Activated naive CD8-positive, alpha-beta T cell treated with anti-CD3 and anti-CD28 coated beads, Interleukin-2, amount 50 U/mL, for 24 hours (primary cell): ENCODE measurements around the gene IQSEC3.
A peak's percentile ranks its signal among the peaks of the same experiment; 100 is the strongest.

Experiments
- ATAC-seq: fragments of 150-1000 bp; cut with Tn5 transposase; one replicate; pipeline ENCODE4 v1.10.0; 2021
- DNase-seq: peaks from one replicate; pipeline ENCODE4 v3.0.0; 2021
- H3K27ac Mint-ChIP-seq: one replicate; pipeline ENCODE4 v1.8.0; 2021; ENCODE audit warnings: mild to moderate bottlenecking, mixed read lengths
- H3K27me3 Mint-ChIP-seq: one replicate; pipeline ENCODE4 v1.8.0; 2021; ENCODE audit warnings: mixed read lengths
- H3K36me3 Mint-ChIP-seq: one replicate; pipeline ENCODE4 v1.8.0; 2021; ENCODE audit warnings: low read depth, mixed read lengths
- H3K4me1 Mint-ChIP-seq: one replicate; pipeline ENCODE4 v1.8.0; 2021; ENCODE audit warnings: mixed read lengths
- H3K4me3 Mint-ChIP-seq: one replicate; pipeline ENCODE4 v1.8.0; 2021; ENCODE audit warnings: mild to moderate bottlenecking, moderate library complexity, mixed read lengths
- H3K9me3 Mint-ChIP-seq: one replicate; pipeline ENCODE4 v1.8.0; 2021; ENCODE audit warnings: mixed read lengths

IQSEC3 gene

GRCh38 chr12:143964-144649 is 77.5 kb downstream of the IQSEC3 start:
- Mint-ChIP-seq H3K4me1 (peaks cover 8% of the 10 kb centered on the region), H3K9me3 (no peaks in the 10 kb centered on the region)

DNA sequence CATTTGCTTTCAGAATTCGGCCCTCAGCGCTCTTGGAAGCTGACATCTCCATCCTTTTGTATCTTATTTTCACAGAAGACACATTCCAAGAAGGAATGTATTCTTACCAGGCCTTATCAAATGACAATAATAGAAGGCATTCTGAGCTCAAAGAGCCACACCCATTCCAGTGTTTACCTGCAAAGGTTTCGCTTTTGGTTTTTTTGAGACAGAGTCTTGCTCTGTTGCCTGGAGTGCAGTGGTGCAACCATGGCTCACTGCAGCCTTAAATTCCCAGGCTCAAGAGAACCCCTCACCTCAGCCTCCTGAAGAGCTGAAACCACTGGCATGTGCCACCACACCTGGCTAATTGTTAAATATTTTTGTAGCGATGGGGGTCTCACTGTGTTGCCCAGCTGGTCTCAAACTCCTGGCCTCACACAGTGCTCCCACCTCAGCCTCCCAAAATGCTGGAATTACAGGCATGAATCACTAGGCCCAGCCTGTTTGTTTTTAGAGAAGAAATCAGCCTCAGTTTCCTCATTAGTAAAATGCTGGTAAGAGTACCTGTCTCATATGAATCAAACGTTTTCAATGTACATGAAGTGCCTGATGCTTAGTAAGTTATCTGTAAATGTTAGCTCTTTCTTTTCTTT is 78.2 kb downstream of the IQSEC3 start:
- Mint-ChIP-seq H3K27me3 (peaks cover 1% of the 10 kb centered on the region), H3K36me3 (no peaks in the 10 kb centered on the region), H3K4me3 (no peak overlapping the region), H3K4me1 (peaks cover 3% of the 10 kb centered on the region), H3K27ac (no peak overlapping the region), H3K9me3 (no peaks in the 10 kb centered on the region)
- ATAC-seq (no peak), DNase-seq (no peak)

More at GRCh38 chr12:143964-144649, 77.5 kb downstream of the IQSEC3 start:
- no peak overlapping the region for H3K4me3 Mint-ChIP-seq
- H3K36me3 Mint-ChIP-seq = no peaks in the 10 kb centered on the region
- H3K27ac Mint-ChIP-seq = no peak overlapping the region
- H3K27me3 Mint-ChIP-seq = peaks cover 4% of the 10 kb centered on the region
- ATAC-seq (no peak), DNase-seq (no peak)

DNA sequence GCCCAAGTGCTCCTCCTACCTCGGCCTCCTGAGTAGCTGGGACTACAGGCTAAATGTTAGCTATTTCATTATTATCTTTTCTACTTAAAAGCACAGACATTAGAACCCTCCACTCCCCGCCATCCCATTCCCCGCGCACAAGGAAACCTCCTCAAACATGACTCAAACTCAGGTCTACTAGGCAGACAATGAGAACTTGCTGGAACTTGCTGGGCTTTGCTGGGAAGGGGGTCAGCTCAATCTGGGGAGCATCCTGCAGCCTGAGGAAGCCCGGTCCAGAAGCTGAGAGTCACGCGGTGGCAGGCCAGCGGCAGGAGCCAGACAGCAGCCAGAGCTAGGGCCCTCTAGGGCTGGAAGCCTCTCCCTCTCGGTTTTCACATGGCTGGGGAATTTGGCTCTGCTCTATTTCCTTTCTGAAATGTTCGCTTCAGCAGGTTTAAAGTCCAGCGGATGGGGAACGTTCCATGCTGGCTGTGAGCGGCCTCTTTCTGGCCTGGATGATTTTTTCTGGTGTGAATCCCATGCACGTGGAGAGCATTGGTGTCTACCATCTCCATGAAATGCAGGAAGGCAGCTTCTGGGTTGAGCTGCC is 78.9 kb downstream of the IQSEC3 start:
- DNase-seq (no peak), ATAC-seq (no peak)
- H3K4me3 Mint-ChIP-seq = no peak overlapping the region
- H3K9me3 Mint-ChIP-seq = no peaks in the 10 kb centered on the region
- H3K27ac Mint-ChIP-seq = no peak overlapping the region
- no peaks in the 10 kb centered on the region for H3K4me1 Mint-ChIP-seq
- peaks cover 1% of the 10 kb centered on the region for H3K27me3 Mint-ChIP-seq
- H3K36me3 Mint-ChIP-seq = no peaks in the 10 kb centered on the region

DNA sequence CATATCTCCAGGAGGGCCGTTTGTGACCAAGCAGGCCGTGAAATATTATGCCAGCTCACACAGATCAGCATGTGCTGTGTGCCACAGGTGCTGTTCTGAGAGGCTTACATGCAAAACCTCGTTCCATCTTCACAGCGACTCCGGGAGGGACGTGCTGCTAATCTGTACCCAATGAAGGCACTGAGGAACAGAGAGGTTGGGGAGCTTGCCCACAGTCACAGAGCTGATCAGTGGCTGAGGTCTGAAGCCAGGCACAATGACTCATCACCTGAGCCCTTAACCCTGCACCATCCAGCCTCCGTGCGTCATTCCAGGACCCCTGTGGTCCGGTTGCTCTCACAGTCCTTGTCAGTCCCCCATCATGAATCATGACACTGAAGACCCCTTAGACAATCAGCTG is 80.7 kb downstream of the IQSEC3 start:
- Mint-ChIP-seq H3K27me3 (no peaks in the 10 kb centered on the region), H3K4me1 (no peaks in the 10 kb centered on the region), H3K36me3 (no peaks in the 10 kb centered on the region), H3K4me3 (no peak overlapping the region), H3K9me3 (no peaks in the 10 kb centered on the region), H3K27ac (no peak overlapping the region)
- no peak for ATAC-seq
- no peak for DNase-seq

- Mint-ChIP-seq H3K27ac (no peak overlapping the region), H3K27me3 (no peaks in the 10 kb centered on the region), H3K4me3 (no peak overlapping the region), H3K9me3 (no peaks in the 10 kb centered on the region), H3K4me1 (peaks cover 3% of the 10 kb centered on the region), H3K36me3 (no peaks in the 10 kb centered on the region)
- ATAC-seq (no peak), DNase-seq (no peak)
Measured at GRCh38 chr12:148676-149416, 82.3 kb downstream of the IQSEC3 start.

DNA sequence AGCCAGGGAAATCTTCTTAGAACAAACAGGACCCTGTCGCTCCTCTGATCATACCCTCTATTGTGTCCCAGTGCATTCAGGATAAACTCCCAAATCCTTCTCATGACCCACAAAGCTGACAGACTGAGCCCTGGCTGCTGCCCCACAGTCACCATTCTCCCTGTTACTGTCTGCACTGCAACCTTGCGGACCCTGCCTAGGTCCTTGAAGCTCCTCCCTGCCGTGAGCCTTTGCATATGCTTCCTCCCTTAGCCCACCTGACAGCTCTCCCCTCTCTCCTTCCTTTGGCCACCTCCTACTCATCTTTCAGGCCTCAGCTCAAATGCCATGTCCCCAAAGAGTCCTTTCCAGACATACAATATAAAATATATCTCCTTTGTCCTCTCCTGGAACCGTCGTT is 85.0 kb downstream of the IQSEC3 start:
- Mint-ChIP-seq H3K4me1 (peaks cover 3% of the 10 kb centered on the region), H3K4me3 (no peak overlapping the region), H3K27me3 (no peaks in the 10 kb centered on the region), H3K9me3 (no peaks in the 10 kb centered on the region), H3K27ac (no peak overlapping the region), H3K36me3 (no peaks in the 10 kb centered on the region)
- ATAC-seq (no peak), DNase-seq (no peak)

- ATAC-seq = no peak
- no peak for DNase-seq
- no peaks in the 10 kb centered on the region for H3K27me3 Mint-ChIP-seq
- no peak overlapping the region for H3K27ac Mint-ChIP-seq
- H3K36me3 Mint-ChIP-seq = no peaks in the 10 kb centered on the region
- H3K9me3 Mint-ChIP-seq = no peaks in the 10 kb centered on the region
- no peak overlapping the region for H3K4me3 Mint-ChIP-seq
- H3K4me1 Mint-ChIP-seq = peaks cover 3% of the 10 kb centered on the region
Measured at GRCh38 chr12:152440-152839, 85.9 kb downstream of the IQSEC3 start.

- ATAC-seq = peak; percentile 93
- DNase-seq = peak; percentile 73
- H3K4me1 Mint-ChIP-seq = peaks cover 3% of the 10 kb centered on the region
- no peak overlapping the region for H3K4me3 Mint-ChIP-seq
- no peaks in the 10 kb centered on the region for H3K9me3 Mint-ChIP-seq
- no peak overlapping the region for H3K27ac Mint-ChIP-seq
- no peaks in the 10 kb centered on the region for H3K27me3 Mint-ChIP-seq
- H3K36me3 Mint-ChIP-seq = no peaks in the 10 kb centered on the region
Measured at GRCh38 chr12:153080-153746, 86.6 kb downstream of the IQSEC3 start.

DNA sequence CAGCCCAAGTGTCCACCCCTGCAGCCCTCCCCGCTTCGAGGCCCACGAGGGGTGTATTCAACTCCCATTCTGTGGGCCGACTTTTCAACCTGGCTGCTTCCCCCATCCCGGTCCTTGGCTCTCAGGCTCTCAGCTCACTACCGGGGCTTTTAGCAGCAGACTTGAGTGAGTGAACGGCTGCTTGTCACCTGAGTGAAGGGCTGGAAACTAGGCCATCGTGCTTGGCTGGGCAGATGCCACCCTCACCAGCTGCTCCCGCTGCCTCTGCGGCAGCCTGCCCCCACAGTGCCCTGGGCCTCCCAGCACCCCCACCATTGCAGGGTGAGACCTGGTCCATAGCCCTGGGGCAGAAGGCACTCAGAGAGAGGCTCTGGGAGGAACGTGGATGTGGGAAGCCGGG is 87.5 kb downstream of the IQSEC3 start:
- H3K27ac Mint-ChIP-seq = no peak overlapping the region
- no peaks in the 10 kb centered on the region for H3K27me3 Mint-ChIP-seq
- no peak overlapping the region for H3K4me3 Mint-ChIP-seq
- DNase-seq = no peak
- no peaks in the 10 kb centered on the region for H3K36me3 Mint-ChIP-seq
- ATAC-seq = no peak
- H3K9me3 Mint-ChIP-seq = no peaks in the 10 kb centered on the region
- H3K4me1 Mint-ChIP-seq = peaks cover 3% of the 10 kb centered on the region

DNA sequence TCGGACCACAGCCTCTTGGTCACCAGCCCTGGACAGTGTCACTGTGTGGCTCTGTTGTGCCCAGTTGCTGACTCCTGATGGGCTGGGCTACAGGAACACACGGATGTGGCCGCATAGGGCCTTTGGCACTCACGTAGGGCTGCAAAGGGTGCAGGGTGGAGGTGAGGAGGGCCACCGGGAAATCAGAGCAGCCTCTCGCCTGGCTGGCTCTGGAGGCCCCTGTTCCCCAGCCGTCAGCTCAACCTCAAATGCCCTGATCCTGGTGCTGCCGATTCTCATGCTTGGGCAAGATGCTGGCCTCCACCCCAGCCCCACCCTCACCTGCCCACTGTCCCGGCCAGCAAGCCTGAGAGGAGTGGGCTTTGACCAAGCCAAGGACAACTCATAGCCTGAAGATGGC is 88.4 kb downstream of the IQSEC3 start:
- H3K9me3 Mint-ChIP-seq = no peaks in the 10 kb centered on the region
- no peaks in the 10 kb centered on the region for H3K36me3 Mint-ChIP-seq
- no peak overlapping the region for H3K4me3 Mint-ChIP-seq
- H3K4me1 Mint-ChIP-seq = peaks cover 3% of the 10 kb centered on the region
- no peak overlapping the region for H3K27ac Mint-ChIP-seq
- H3K27me3 Mint-ChIP-seq = no peaks in the 10 kb centered on the region
- no peak for ATAC-seq
- no peak for DNase-seq

DNA sequence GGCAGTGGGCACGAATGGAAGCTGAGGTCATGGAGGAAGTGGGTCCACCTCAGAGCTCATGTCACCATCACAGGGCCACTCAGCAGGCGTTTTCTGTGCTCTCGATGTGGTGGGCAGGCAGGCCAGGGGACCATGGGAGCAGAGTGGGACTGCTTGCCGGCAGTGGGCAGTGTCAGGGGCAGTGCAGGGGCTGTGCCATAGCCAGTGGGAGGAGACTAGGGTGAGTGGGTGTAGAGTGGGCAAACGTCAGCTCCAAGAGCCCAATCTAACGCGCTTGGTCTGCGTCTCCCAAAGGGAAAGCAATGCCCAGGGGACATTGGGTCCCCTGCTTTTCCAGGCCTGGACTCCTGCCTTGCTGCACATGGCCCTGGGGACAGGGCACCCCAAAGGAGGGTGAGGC is 89.1 kb downstream of the IQSEC3 start:
- H3K27ac Mint-ChIP-seq = no peak overlapping the region
- no peaks in the 10 kb centered on the region for H3K36me3 Mint-ChIP-seq
- DNase-seq = no peak
- peaks cover 3% of the 10 kb centered on the region for H3K4me1 Mint-ChIP-seq
- no peaks in the 10 kb centered on the region for H3K27me3 Mint-ChIP-seq
- no peak for ATAC-seq
- no peak overlapping the region for H3K4me3 Mint-ChIP-seq
- H3K9me3 Mint-ChIP-seq = no peaks in the 10 kb centered on the region

DNA sequence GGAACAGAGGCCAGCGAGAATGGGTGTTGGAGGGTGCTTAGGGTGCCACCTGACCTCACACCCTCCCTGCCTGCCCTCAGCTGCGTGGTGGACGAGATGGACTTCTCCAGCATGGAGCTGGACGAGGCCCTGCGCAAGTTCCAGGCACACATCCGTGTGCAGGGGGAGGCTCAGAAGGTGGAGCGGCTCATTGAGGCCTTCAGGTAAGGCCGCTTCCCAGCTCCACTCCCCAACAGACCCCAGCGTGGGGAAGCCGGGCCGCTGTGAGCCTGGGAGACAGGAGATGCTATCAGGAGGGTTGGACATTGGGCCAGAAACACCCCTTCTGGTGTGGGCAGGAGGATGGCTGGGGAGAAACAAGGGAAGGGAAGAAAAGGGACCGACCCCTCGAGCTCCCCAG is 90.4 kb downstream of the IQSEC3 start:
- Mint-ChIP-seq H3K36me3 (no peaks in the 10 kb centered on the region), H3K27ac (no peak overlapping the region), H3K9me3 (no peaks in the 10 kb centered on the region), H3K4me3 (no peak overlapping the region), H3K27me3 (no peaks in the 10 kb centered on the region), H3K4me1 (peaks cover 3% of the 10 kb centered on the region)
- ATAC-seq (no peak), DNase-seq (no peak)

- H3K9me3 Mint-ChIP-seq = no peaks in the 10 kb centered on the region
- no peak overlapping the region for H3K27ac Mint-ChIP-seq
- H3K4me3 Mint-ChIP-seq = no peak overlapping the region
- ATAC-seq = no peak
- H3K36me3 Mint-ChIP-seq = no peaks in the 10 kb centered on the region
- H3K4me1 Mint-ChIP-seq = peaks cover 3% of the 10 kb centered on the region
- DNase-seq = no peak
- no peaks in the 10 kb centered on the region for H3K27me3 Mint-ChIP-seq
Measured at GRCh38 chr12:157644-158043, 91.1 kb downstream of the IQSEC3 start.

GRCh38 chr12:159156-159782 is 92.7 kb downstream of the IQSEC3 start:
- Mint-ChIP-seq H3K36me3 (no peaks in the 10 kb centered on the region), H3K4me1 (no peaks in the 10 kb centered on the region)
- ATAC-seq = no peak

More at GRCh38 chr12:159156-159782, 92.7 kb downstream of the IQSEC3 start:
- H3K27ac Mint-ChIP-seq = no peak overlapping the region
- no peaks in the 10 kb centered on the region for H3K27me3 Mint-ChIP-seq
- no peaks in the 10 kb centered on the region for H3K9me3 Mint-ChIP-seq
- DNase-seq = no peak
- H3K4me3 Mint-ChIP-seq = no peak overlapping the region
